VCaP (cell line): ENCODE data around the gene DBN1.

ENCODE experiments used
- H3K27ac ChIP-seq: fragments of 450-650 bp; 2 replicates; pipeline ENCODE4 v1.5.1; 2017
- CTCF ChIP-seq: fragments of 450-650 bp; conservative IDR thresholded peaks from 2 replicates; pipeline ENCODE4 v1.5.1; 2017; ENCODE audit warnings: mild to moderate bottlenecking, moderate library complexity

DBN1 gene

GRCh38 chr5:177447066-177447610 lies 26.3 kb downstream of the DBN1 start:
- TF ChIP-seq CTCF: no peak
- H3K27ac ChIP-seq: peak overlapping the region; percentile 97

GRCh38 chr5:177446200-177447065 lies 27.0 kb downstream of the DBN1 start, which contains the start of gene PRR7:
Gene PRR7 (plus strand): TSS chr5:177446814. CDS start chr5:177455068, 8,254 bp downstream.
- peak within 1 kb of the TSS; percentile 97 for H3K27ac ChIP-seq

GRCh38 chr5:177445917-177446199 lies 27.6 kb downstream of the DBN1 start:
- no peak for TF ChIP-seq CTCF
- peak overlapping the region; percentile 97 for H3K27ac ChIP-seq

More at GRCh38 chr5:177446200-177447065, 27.0 kb downstream of the DBN1 start, which contains the start of gene PRR7:
- TF ChIP-seq CTCF: peak; percentile 19; the same call in 1 of the 2 replicates

GRCh38 chr5:177445052-177445916 lies 28.1 kb downstream of the DBN1 start:
- peak overlapping the region; percentile 97 for H3K27ac ChIP-seq
- TF ChIP-seq CTCF: no peak

- H3K27ac ChIP-seq: peak overlapping the region; percentile 97; the same call in 1 of the 2 replicates
- TF ChIP-seq CTCF: no peak
These were observed 29.1 kb downstream of the DBN1 start for GRCh38 chr5:177444106-177445051.

- TF ChIP-seq CTCF: no peak
- H3K27ac ChIP-seq: peak overlapping the region; percentile 15; the same call in 1 of the 2 replicates
These were observed 30.1 kb downstream of the DBN1 start for GRCh38 chr5:177443144-177443983.
